OCI-LY3 (cell line): ENCODE data around the gene ZNF729.

Experiments used
- H2AFZ ChIP-seq: fragments of 200-600, 300-600 bp; shearing (Covaris generic); 2 replicates; pipeline ENCODE4 v1.6.0; 2014; ENCODE audit warnings: antibody characterized with exemption, low read depth, low read length
- H3K27ac ChIP-seq: fragments of 200-600, 300-600 bp; sonication (generic); 2 replicates; pipeline ENCODE4 v1.5.1; 2014; ENCODE audit warnings: mild to moderate bottlenecking, low read length, moderate library complexity, mixed read lengths
- H3K27me3 ChIP-seq: fragments of 200-600, 300-600 bp; sonication (generic); 2 replicates; pipeline ENCODE4 v1.6.1; 2014; ENCODE audit warnings: low read depth, low read length, mixed read lengths
- H3K36me3 ChIP-seq: fragments of 200-600, 300-600 bp; sonication (generic); replicated peaks from 2 replicates; pipeline ENCODE3; 2014; ENCODE audit warnings: low read depth, low read length, mixed read lengths
- H3K4me1 ChIP-seq: fragments of 300-600, 200-600 bp; sonication (generic); 2 replicates; pipeline ENCODE4 v1.6.1; 2014; ENCODE audit warnings: low read length, mixed read lengths
- H3K4me2 ChIP-seq: fragments of 200-600, 300-600 bp; sonication (generic); 2 replicates; pipeline ENCODE4 v1.6.1; 2014; ENCODE audit warnings: low read length, mixed read lengths
- H3K4me3 ChIP-seq: fragments of 300-600, 200-600 bp; sonication (generic); 2 replicates; pipeline ENCODE4 v1.5.1; 2014; ENCODE audit warnings: antibody characterized with exemption, mild to moderate bottlenecking, low read length, moderate library complexity
- H3K79me2 ChIP-seq: fragments of 300-600, 200-600 bp; shearing (Covaris generic); 2 replicates; pipeline ENCODE4 v1.6.1; 2014; ENCODE audit warnings: mild to moderate bottlenecking, low read length, mixed read lengths
- H3K9ac ChIP-seq: fragments of 300-600, 200-600 bp; shearing (Covaris generic); 2 replicates; pipeline ENCODE4 v1.6.0; 2014; ENCODE audit warnings: mild to moderate bottlenecking, low read length, moderate library complexity
- H3K9me3 ChIP-seq: fragments of 200-600, 300-600 bp; shearing (Covaris generic); 2 replicates; pipeline ENCODE4 v1.6.1; 2014; ENCODE audit warnings: low read length, mixed read lengths; ENCODE audit not compliant: insufficient read depth
- H4K20me1 ChIP-seq: fragments of 200-600, 300-600 bp; sonication (generic); 2 replicates; pipeline ENCODE4 v1.6.1; 2016; ENCODE audit warnings: low read length, mixed read lengths; ENCODE audit not compliant: insufficient read depth
- CTCF ChIP-seq: fragments of 200-600, 300-600 bp; sonication (generic); IDR thresholded peaks from 2 replicates; pipeline ENCODE4 v1.5.1; 2014; ENCODE audit warnings: antibody characterized with exemption, low read length, low read depth
- EZH2phosphoT487 ChIP-seq: fragments of 200-600 bp; shearing (Covaris generic); IDR thresholded peaks from 2 replicates; pipeline ENCODE4 v1.6.1; 2018; ENCODE audit warnings: antibody characterized with exemption, mixed run types, low read depth

The ZNF729 gene

GRCh38 chr19:22354665-22355064 is 68.4 kb downstream of the ZNF729 start:
- H3K4me3 ChIP-seq = no peak overlapping the region
- H4K20me1 ChIP-seq = no peaks in the 10 kb centered on the region
- no peak overlapping the region for H3K4me2 ChIP-seq
- no peak overlapping the region for H2AFZ ChIP-seq
- H3K4me1 ChIP-seq = no peaks in the 10 kb centered on the region
- no peak overlapping the region for H3K9ac ChIP-seq
- no peaks in the 10 kb centered on the region for H3K79me2 ChIP-seq
- no peaks in the 10 kb centered on the region; the same call in 1 of the 2 replicates for H3K9me3 ChIP-seq
- no peaks in the 10 kb centered on the region for H3K27me3 ChIP-seq
- no peak overlapping the region for H3K27ac ChIP-seq
- H3K36me3 ChIP-seq = no peaks in the 10 kb centered on the region
- TF ChIP-seq CTCF = no peak
- no peak for TF ChIP-seq EZH2phosphoT487
